GM10266 (cell line): ENCODE data around the gene ZBTB20.

Experiments used
- DNase-seq: peaks from one replicate; pipeline ENCODE4 v3.0.0; 2012; ENCODE audit errors: extremely low spot score
- TF ChIP-seq, protein P1 (sequence below): IDR thresholded peaks from 2 replicates; pipeline ENCODE4 v1.5.1; 2012; ENCODE audit warnings: mild to moderate bottlenecking, low read depth; ENCODE audit not compliant: control insufficient read depth, insufficient read depth; ENCODE audit errors: missing control alignments

ZBTB20 gene

DNA sequence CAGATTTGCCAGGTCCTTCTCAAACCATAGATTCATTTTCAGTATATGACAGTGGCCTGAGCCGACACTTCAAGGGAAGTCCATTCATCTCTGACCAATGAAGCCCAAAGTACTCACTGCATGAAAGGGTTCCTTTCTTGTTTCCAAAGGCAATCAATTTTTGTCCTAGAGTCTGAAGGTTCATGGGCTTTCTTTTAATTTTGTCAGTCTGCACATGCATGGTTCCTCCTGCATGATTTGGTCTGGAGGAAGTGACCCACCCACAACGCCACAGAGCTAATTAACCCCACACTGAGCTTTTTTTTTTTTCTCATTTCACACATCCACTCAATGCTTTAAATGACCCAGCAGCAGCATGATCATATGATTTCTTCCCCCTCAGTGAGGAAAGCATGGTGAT is 636.9 kb downstream of the ZBTB20 start:
- DNase-seq, result no peak
- TF ChIP-seq, protein P1, sequence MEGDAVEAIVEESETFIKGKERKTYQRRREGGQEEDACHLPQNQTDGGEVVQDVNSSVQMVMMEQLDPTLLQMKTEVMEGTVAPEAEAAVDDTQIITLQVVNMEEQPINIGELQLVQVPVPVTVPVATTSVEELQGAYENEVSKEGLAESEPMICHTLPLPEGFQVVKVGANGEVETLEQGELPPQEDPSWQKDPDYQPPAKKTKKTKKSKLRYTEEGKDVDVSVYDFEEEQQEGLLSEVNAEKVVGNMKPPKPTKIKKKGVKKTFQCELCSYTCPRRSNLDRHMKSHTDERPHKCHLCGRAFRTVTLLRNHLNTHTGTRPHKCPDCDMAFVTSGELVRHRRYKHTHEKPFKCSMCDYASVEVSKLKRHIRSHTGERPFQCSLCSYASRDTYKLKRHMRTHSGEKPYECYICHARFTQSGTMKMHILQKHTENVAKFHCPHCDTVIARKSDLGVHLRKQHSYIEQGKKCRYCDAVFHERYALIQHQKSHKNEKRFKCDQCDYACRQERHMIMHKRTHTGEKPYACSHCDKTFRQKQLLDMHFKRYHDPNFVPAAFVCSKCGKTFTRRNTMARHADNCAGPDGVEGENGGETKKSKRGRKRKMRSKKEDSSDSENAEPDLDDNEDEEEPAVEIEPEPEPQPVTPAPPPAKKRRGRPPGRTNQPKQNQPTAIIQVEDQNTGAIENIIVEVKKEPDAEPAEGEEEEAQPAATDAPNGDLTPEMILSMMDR, result no peak

GRCh38 chr3:114509756-114510155 is 637.3 kb downstream of the ZBTB20 start:
- TF ChIP-seq, protein P1, result no peak

DNA sequence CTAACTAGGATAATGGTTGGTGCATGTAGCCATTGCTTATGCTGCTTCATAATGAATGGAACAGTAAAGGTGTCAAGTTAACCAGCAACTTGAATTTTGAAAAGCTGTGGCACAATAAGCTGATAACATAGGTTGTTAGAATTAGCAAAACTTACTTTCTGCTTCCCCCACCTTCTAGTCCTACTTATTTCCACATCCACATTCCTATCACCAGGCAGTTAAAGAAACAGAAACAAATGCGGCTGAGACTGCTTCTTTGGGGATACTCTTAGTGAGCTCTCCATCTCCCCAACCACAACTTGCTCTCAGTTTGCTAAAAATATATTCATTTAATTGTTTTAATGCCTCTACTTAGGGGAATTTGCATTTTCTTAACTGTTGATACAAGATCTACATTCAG is 638.1 kb downstream of the ZBTB20 start:
- TF ChIP-seq, protein P1, result no peak
- DNase-seq, result no peak

More at GRCh38 chr3:114509756-114510155, 637.3 kb downstream of the ZBTB20 start:
- no peak for DNase-seq

DNA sequence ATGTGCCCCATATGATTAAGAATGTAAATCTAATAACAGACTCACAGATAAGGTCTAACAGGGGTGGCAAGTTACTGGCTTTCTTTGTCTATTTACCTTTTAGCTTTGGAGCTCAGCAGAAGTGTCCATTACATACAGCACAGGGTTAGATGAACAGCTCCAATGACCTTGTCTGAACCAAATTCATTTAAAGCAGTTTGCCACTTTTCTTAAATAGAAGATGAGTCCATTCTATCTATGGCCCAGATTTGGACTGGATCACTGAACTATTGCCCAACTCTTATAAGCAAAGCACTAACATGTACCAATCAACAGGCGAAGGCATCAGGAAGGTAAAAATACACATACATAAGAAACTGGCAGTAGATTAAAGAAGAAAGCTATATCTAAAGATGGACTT is 638.9 kb downstream of the ZBTB20 start:
- TF ChIP-seq, protein P1, result no peak
- DNase-seq, result no peak

GRCh38 chr3:114506591-114507300 is 640.3 kb downstream of the ZBTB20 start:
- TF ChIP-seq, protein P1, result no peak
- no peak for DNase-seq

- TF ChIP-seq, protein P1, result no peak
- DNase-seq, result no peak
Measured at GRCh38 chr3:114504941-114505628, 642.0 kb downstream of the ZBTB20 start.

GRCh38 chr3:114502204-114502603 is 644.9 kb downstream of the ZBTB20 start:
- TF ChIP-seq, protein P1, result no peak
- no peak for DNase-seq
